NCI-H1694 (cell line): ENCODE measurements around the gene CHRM2.

Experiments
- DNase-seq: peaks from one replicate; lab custom pipeline; 2025; lab: John Stamatoyannopoulos, UW

CHRM2 gene

GRCh38 chr7:136958016-136958415, 89.6 kb downstream of the CHRM2 start:
- DNase-seq = no peak

- DNase-seq = no peak
These were observed 95.9 kb downstream of the CHRM2 start for GRCh38 chr7:136964347-136964746.

GRCh38 chr7:136966825-136967224, 98.4 kb downstream of the CHRM2 start:
- no peak for DNase-seq

GRCh38 chr7:136969761-136970160, 101.3 kb downstream of the CHRM2 start:
- DNase-seq = no peak

GRCh38 chr7:136971776-136972175, 103.3 kb downstream of the CHRM2 start:
- DNase-seq = no peak

- no peak for DNase-seq
These were observed 108.2 kb downstream of the CHRM2 start for GRCh38 chr7:136976504-136977251.

GRCh38 chr7:136993377-136993776, 124.9 kb downstream of the CHRM2 start:
- DNase-seq = no peak

GRCh38 chr7:136997735-136998134, 129.3 kb downstream of the CHRM2 start:
- no peak for DNase-seq

GRCh38 chr7:136998495-136998894, 130.0 kb downstream of the CHRM2 start:
- DNase-seq = no peak

- no peak for DNase-seq
These were observed 132.2 kb downstream of the CHRM2 start for GRCh38 chr7:137000621-137001020.

GRCh38 chr7:137001041-137001440, 132.6 kb downstream of the CHRM2 start:
- DNase-seq = no peak

GRCh38 chr7:137001478-137001877, 133.0 kb downstream of the CHRM2 start:
- DNase-seq = no peak

- no peak for DNase-seq
These were observed 134.6 kb downstream of the CHRM2 start for GRCh38 chr7:137003086-137003485.

GRCh38 chr7:137003566-137003965, 135.1 kb downstream of the CHRM2 start:
- no peak for DNase-seq

- no peak for DNase-seq
These were observed 137.4 kb downstream of the CHRM2 start for GRCh38 chr7:137005873-137006272.

GRCh38 chr7:137006293-137006692, 137.8 kb downstream of the CHRM2 start:
- no peak for DNase-seq

- DNase-seq = no peak
These were observed 138.7 kb downstream of the CHRM2 start for GRCh38 chr7:137007001-137007694.

- DNase-seq = no peak
These were observed 141.0 kb downstream of the CHRM2 start for GRCh38 chr7:137009404-137009803.

GRCh38 chr7:137015015-137015414, 146.6 kb downstream of the CHRM2 start:
- no peak for DNase-seq

GRCh38 chr7:137017221-137017620, 148.8 kb downstream of the CHRM2 start:
- no peak for DNase-seq

- DNase-seq = no peak
These were observed 150.0 kb downstream of the CHRM2 start for GRCh38 chr7:137018468-137018867.

- DNase-seq = no peak
These were observed 151.9 kb downstream of the CHRM2 start for GRCh38 chr7:137020351-137020750.

GRCh38 chr7:137025469-137026175, 157.2 kb downstream of the CHRM2 start:
- DNase-seq = no peak
